B cell (primary cell): ENCODE data around the gene MYRIP.

ENCODE experiments used
- EZH2 ChIP-seq: IDR thresholded peaks from 2 replicates; pipeline ENCODE4 v1.6.1; 2012; ENCODE audit warnings: borderline replicate concordance, low read depth, mild to moderate bottlenecking, moderate library complexity, low read length; ENCODE audit not compliant: insufficient read depth, poor library complexity, severe bottlenecking
- TF ChIP-seq, protein P1 (sequence below): fragments of 200-600 bp; IDR thresholded peaks from one replicate; pipeline ENCODE4 v1.8.0; 2022; ENCODE audit warnings: antibody characterized with exemption, mild to moderate bottlenecking

- TF ChIP-seq, protein P1, sequence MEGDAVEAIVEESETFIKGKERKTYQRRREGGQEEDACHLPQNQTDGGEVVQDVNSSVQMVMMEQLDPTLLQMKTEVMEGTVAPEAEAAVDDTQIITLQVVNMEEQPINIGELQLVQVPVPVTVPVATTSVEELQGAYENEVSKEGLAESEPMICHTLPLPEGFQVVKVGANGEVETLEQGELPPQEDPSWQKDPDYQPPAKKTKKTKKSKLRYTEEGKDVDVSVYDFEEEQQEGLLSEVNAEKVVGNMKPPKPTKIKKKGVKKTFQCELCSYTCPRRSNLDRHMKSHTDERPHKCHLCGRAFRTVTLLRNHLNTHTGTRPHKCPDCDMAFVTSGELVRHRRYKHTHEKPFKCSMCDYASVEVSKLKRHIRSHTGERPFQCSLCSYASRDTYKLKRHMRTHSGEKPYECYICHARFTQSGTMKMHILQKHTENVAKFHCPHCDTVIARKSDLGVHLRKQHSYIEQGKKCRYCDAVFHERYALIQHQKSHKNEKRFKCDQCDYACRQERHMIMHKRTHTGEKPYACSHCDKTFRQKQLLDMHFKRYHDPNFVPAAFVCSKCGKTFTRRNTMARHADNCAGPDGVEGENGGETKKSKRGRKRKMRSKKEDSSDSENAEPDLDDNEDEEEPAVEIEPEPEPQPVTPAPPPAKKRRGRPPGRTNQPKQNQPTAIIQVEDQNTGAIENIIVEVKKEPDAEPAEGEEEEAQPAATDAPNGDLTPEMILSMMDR = no peak
- no peak for TF ChIP-seq EZH2
Measured at GRCh38 chr3:40035177-40035576, 225.8 kb downstream of the MYRIP start.
